HG03159 (cell line): Measurements from ENCODE around the gene SCN2A.
"Not testable (repeated sequence)": the region's sequence is repeated elsewhere in the genome, so short reads cannot be mapped to it uniquely, and the experiment has no call there.

ENCODE experiments used
- ATAC-seq: cut with Tn5 transposase; IDR thresholded peaks from one replicate; pipeline ENCODE4 v1.9.1; 2021; ENCODE audit warnings: mild to moderate bottlenecking, moderate library complexity; ENCODE audit not compliant: unreplicated experiment

The SCN2A gene

DNA sequence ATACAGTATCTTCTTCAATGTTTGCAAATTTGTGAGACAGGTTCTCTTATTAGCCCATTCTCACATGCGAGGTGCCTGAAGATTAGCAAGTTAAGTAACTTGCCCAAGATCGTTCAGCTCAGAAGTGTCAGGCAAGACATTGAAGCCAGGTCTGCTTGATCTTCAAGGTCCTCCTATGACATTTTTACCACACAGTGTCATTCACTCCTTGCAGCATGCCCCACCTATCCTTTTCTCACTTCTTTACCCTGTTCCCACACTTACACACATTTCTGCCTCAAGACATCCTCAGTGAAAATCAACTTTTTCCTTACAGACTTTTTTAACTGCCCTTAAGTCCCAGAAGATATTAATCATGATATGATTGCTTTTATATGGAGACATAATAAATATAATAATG lies 73.8 kb downstream of the SCN2A start:
- no peak for ATAC-seq

DNA sequence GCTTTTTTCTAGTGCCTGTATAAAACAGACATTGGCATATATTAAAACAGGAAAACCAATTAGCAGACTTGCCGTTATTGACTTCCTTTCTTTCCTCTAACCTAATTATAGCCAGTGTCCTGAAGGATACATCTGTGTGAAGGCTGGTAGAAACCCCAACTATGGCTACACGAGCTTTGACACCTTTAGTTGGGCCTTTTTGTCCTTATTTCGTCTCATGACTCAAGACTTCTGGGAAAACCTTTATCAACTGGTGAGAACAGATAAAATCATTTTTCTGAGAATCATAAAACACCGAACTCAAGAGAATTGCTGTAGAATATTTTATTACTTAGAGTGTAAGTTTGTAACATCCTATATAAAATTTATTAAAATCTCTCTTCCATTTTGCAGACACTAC lies 74.3 kb downstream of the SCN2A start:
- no peak for ATAC-seq

DNA sequence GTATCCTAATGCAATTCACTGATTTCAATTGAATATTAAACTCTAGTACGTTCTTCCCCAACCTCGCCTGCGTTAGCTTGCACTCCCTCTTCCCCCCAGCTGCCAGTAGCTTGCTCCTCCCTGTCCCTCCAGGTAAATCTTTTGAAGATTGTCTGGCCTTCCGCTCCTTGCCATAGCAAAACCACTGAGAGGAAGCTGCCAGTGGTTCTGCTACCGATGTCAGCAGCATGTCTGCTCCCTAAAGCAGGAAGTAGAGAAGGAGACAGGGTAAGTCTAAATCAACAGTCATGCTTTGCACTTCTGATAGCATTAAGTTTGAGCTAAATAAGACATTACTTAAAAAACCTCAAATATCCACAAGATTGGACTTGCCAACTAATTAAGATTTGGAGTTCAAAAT lies 89.1 kb downstream of the SCN2A start:
- no peak for ATAC-seq

DNA sequence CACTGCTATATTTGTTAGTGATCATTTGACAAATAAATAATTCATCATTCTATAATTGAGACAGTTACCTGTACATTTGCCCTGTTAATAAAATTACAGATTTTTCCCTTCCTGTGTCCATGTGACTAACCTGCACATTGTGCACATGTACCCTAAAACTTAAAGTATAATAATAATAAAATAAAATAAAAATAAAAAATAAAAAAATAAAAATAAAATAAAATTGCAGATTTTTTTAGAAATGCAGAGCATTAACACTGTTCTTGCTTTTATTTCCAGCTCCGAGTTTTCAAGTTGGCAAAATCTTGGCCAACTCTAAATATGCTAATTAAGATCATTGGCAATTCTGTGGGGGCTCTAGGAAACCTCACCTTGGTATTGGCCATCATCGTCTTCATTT lies 105.1 kb downstream of the SCN2A start:
- ATAC-seq: not testable (repeated sequence)

DNA sequence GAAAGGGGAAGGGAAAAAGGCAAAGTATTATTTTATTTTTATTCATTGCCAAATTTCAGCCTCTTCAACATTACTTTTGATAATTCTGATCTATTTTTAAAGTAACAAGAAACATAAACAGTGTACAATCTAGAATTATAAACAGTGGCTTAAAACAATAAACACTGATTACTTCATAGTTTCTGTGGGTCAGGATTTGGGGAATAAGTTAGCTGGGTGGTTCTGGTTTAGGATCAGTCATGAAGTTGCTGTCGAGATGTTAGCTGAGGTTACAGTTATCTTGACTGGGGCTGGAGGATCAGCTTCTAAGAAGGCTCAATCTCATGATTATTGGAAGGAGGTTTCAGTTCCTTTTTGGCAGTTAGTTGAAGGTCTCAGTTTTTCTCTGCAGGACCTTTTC lies 109.2 kb downstream of the SCN2A start:
- no peak for ATAC-seq

DNA sequence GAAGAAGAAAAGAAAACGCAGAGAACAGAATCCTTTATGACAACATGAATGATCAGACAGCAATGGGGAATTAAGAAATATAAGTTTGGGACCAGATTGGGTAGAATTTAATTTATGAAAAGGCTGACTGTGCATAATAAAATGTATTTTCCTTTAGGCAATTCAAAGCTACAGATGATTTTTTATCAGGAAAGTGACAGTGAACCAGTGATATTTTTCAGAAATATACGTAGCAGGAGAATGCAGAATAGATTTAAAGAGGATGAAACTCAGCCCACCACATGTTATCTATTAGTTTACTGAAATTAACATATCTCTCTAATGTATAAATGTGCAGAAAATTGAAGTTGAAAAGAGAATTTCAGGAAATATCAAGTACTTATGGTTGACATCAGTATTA lies 110.0 kb downstream of the SCN2A start:
- no peak for ATAC-seq

DNA sequence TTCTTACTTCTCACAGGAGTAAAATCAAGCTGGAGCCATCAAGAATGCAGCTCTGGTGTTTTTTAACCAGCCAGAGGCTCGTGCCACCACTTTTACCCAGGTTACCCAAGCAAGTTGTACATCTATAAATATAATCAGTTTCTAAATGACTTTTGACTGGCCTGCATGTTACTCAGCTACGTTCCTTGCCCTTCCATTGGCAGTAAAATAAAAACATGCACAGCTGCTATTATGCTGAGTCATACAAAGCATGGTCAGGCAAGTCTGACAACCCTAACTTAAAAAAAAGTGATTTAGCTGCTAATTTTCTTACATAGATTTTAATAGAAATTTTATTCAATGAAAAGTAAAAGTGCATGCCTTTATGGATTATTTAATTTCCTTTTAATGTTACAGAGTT lies 118.5 kb downstream of the SCN2A start:
- ATAC-seq: peak; percentile 89

DNA sequence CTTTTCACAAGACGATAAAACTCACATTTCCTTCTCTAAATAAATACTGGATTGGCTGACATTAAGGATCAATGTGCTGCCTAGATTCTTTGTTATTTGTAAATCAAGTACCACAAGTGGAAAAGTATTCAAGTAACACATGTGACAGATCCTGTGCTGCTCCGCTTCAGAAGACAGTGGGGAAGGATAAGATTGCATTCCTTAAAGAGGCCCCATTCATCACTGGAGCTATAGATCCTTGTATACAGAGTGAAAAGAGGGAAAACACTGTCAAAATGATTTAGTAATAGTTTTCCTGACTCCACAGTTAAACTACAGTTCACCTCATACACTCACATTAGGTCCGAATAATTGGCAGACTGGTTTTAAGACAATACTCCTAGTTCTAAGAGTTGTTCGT lies 122.3 kb downstream of the SCN2A start:
- no peak for ATAC-seq

DNA sequence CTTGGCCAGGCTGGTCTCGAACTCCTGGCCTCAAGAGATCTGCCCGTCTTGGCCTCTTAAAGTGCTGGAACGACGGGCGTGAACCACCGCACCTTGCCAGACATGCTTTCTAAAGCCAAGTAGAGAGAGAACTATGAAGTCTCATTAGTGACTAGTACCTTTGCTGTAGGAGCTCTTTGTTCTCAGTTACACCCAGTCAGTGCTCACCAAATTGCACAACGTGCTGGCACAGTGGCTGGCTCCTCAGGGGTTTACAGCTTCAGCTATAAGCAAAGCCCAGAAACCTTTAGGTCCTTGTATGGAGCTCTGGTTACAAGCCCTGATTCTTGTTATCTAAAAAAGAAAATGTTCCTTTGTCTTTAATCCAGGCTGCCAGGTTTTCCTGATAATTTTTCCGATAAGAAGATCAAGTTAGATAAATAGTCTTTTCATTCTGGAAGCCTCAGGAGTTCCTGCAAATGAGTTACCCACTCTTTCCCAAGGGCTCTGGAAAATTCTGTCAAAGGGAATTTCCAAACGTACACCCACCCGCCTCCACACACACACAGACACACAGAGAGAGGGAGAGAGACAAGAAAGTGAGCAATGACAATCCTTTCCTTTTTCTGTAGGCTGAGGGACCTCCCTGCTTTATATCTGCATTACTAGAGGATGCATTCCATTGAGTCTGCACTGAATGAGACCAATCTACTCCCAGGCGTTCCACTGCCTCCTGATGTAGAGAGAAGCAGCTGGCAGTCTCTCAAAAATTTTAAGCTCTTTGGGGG lies 130.1 kb downstream of the SCN2A start:
- ATAC-seq: no peak

DNA sequence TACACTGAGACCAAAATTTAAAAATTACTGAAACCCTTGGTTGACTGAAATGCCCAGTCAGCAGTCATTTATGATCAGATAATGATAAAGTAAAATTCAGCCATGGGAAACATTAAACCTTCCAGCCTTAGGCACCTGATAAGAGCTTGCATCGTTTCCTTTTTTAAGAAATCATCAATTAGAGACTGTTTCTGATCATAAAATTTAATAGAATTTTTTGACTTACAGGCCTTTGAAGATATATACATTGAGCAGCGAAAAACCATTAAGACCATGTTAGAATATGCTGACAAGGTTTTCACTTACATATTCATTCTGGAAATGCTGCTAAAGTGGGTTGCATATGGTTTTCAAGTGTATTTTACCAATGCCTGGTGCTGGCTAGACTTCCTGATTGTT lies 130.7 kb downstream of the SCN2A start:
- no peak for ATAC-seq

DNA sequence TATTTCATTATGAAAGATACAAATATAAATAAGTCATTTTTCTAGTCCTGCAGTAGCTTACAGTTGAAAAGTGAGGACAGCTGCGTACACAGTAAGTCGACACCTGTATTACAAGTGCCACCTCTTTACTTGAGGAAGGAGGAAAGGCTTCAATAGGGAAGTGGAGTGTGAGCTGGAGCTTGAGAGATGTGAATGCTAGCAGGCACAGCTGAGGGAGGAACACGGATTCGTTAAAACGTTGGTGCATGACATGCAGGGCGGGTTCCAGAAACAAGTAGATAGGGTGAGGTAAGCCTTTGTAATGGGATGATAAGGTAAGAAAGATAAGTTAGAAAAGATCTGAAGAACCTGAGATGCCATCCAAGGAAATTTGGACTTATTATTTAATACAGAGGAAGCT lies 132.1 kb downstream of the SCN2A start:
- no peak for ATAC-seq

DNA sequence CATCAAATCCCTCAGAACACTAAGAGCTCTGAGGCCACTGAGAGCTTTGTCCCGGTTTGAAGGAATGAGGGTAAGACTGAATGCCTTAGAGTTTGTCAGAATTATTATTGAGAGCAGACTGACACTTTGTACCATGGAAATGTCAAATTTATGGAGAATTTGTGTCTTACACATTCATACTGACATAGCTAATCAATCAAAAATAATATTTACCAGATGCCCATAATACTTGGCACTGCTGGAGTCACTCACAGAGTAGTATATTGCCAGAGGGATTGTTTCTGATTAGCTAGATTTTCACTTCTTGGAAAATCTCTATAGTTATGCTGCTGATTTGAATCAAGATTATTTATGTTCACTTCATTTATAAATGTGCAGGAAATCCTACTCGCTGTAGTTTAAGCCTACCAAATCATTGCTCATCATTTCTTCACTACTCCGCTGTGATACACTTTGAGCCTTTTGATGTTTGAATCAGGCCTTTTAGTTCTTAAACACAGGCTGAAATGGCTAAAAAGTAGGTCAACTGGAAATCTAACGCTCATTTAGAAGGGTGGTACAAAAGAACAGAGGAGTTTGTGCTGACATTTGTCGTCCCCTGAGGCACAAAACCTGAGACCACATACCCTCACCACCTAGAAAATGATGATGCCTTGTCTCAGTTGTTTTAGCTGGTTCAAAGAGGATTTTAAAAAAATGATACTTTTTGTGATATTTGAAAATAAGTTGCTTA lies 134.2 kb downstream of the SCN2A start:
- no peak for ATAC-seq

DNA sequence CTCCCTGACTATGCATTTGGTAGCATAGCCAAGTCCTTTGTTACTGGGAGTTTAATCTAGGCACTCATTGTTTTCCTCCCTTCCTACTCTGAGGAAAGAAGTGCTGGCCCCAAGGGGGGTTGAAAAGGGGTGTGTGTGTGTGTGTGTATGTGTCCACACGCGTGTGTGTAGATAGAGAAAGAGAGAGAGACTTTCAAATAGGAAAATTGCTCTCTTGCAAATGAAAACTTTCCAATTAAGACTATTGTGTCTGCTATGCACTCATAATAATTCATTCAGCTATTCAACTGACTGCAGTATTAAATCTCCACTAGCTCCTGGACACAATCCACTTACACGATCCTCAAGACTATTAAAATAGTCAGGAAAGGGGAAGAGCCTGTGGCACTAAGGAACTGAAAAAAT lies 137.4 kb downstream of the SCN2A start:
- ATAC-seq: no peak

DNA sequence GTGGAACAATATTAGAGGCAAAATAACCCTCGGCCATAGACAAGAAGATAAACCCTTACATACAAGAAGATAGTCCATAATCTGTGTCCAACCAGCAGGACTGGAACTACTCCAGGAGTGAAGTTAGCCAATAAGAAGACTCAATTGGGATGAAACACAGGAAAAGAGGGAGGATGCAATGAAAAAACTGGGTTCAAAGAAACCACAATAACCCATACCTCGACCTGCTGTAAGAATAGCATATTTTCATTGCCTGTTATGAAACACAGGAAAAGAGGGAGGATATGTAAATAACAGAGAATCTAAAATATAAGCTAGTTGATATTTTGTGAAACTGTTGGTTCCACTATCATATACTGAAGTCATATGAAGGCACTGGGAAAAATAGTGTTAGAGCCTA lies 143.1 kb downstream of the SCN2A start:
- ATAC-seq: no peak

DNA sequence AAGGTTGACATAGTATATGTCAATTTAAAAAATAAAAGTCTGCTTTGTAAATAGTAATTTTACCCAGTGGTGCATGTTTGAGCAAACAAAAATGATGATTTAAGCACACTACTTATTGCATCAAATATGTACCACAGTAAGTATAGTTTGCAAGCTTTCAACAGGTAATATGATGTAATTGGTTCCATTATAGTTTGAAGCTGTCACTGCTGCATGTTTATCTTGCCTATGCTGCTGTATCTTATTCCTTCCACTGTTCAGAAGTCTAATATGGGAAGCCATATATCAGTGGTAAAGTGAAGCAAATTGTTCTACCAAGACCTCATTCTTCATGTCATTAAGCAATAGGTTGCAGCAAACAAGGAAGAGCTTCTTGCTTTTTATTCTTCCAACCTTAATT lies 151.7 kb downstream of the SCN2A start:
- no peak for ATAC-seq

DNA sequence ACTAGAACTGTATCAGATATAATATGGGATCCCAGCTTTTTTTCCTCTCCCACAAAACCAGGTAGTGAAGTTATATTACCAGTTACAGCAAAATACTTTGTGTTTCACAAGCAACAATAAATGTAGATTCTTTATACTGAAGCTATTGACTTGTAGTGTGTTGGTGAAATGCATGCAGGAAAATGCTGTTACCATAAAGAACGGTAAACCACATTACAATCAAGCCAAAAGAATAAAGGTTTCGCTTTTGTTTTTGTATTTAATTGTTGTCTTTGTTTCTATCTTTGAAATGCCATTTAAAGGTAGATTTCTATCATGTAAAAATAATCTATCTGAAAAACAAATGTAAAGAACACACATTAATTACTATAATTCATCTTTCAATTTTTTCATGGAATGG lies 152.6 kb downstream of the SCN2A start:
- no peak for ATAC-seq

DNA sequence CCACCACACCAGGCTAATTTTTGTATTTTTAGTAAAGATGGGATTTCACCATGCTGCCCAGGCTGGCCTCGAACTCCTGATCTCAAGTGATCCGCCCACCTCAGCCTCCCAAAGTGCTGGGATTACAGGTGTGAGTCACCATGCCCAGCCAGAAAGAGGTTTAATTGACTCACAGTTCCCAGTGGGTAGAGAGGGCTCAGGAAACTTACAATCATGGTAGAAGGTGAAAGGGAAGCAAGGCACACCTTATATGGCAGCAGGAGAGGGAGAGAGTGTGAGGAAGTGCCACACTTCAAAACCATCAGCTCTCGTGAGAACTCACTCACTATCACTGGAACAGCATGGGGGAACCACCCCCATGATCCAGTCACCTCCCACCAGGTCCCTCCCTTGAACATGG lies 159.4 kb downstream of the SCN2A start:
- not testable (repeated sequence) for ATAC-seq

DNA sequence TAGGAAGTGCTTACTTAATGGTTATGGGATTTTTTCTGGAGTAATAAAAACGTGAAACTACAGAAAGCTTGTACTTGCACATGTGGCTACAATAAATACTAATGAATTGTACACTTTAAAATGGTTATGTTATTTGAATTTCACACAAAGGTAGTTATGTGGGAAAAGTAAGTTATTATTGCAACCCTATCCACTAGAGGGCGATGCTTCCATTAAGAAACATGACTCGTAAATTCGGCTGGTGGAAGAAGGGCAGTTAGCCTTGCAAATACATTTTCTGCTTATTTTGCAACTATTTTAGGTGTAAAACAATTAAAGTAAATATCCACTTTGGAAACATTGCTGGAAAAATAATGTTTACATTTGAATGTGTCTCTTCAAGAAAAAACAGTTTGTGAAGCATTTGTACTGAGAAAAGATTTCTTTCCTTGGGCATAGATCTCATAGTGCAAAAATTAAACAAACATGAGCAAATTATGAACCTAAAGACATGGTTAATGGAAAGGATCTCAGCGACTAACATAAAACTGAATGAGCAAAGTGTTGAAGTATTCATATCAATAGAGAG lies 162.2 kb downstream of the SCN2A start:
- ATAC-seq: peak; percentile 73

DNA sequence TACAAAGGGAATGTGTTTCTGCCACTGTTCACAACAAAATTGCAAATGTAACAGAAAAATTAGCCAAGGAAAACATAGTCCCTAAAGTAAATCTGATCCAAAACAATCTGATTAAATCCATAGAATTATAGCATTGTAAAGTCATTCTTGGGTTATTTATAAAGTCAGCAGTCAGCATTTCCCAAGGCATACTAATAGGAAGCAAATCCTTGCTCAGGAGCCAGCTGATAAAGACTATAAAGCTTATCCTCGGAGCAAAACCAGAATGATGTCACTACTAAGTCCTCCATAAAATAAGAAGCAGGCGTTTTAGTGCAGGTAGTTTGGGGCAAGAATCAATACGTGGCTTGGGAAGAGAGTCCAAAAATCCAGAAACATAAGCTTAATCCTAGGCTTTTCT lies 162.9 kb downstream of the SCN2A start:
- ATAC-seq: no peak

DNA sequence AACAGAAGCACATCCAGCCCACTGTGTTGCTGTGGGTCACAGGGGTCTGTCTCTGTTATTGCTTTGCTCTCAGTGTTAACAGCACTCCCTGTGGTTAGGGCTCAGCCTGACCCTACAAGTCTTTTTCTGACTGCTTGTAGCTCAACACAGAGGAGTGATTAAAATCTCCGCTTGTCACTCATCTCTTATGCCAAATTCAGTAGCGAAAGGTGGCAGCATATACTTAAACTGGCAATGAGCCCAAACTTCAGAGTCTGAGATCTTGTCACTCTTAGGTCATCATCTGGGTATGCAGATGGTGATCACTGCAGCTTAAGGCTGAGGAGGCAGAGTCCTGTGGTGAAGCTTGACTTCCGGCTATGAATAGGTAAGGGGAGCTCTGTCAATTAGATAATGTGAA lies 167.0 kb downstream of the SCN2A start:
- no peak for ATAC-seq

DNA sequence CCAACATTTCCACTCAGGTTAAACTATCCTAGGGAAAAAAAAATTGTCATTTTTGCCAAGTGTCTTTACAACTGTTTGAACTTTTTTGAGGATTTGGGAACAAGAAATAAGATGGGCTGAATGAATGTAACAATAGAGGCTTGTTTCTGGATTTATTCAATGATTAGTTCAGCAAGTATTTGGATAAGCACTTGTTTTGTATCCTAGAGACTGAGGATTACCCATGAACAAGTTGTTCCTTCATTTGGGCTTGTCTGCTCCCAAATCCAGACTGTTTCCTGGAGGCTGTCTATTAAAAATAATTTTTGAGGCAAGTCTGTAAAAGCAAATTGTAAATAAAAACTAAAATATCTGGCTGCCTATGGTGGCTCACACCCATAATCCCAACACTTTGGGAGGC lies 168.3 kb downstream of the SCN2A start:
- ATAC-seq: no peak

DNA sequence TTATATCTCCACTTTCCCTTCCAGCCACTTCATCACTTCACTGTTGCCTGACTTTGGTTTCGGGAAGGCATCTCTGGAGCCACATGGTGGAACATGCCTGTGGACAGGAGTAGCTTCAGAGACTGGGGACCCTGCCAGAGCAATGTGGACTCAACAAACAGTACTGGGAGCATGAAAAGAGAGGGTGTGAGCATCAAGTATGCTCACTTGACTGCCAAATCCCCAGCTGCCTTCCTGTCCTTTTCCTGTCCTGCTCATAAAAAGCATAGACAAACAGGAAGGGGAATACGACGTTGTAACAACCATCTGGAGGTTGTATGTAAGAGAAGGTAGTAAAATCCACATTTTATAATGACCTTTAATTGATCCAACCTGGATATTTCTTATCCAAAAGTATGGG lies 169.0 kb downstream of the SCN2A start:
- no peak for ATAC-seq
